Measurements from ENCODE around the gene HPD. TPM values are rescaled to one million over a fixed set of nuclear protein-coding genes. Genes with fewer than 3 reads are reported as not detected.
A peak's percentile ranks its signal among the peaks of the same experiment; 100 is the strongest.

The HPD gene
- total RNA-seq, 1 experiment from 2014 or later = not detected

DNA sequence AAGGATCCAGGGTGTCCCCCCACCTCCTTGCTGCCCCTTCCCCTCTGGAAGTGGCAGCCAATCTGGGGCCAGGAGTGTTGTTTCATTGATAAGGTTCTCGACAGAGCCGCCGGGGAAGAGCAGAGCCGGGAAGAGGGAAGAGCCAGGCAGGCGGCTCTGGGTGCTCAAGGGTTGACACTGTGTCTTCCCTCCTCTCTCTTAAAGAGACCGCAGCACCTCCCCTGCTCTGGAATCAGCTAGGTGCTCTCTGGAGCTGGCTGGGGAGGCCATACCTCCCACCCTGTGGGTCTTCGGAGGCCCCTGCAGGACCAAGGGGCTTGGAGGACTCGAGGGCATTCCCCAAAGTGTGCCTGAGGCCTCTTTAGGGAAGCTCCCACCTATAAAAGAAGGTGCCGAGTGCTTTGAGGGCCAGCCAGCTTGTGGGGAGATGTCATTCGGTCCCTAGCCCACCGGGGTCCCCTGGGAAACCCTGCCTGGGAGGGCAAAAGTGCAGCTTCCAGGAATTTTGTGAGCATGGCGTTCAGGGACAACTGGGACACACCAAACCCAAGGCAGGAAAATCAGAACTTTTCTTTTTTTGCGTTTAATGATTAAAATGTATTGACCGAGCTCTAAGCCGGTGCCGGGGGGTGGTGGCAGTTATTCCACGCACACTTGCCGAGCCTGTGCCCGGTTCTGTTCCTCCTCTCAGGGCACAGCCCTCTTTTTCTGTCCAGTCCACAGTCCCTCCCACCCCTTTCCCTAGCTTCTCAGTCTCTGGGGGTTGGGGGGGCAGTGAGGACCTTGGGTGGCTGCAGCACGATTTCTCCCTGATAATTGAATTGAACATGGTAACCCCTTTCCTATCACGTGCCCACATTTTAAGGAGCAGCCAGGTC is 51.9 kb downstream of the HPD start:
- Histone ChIP-seq H3K36me3 (ENCODE audit: insufficient read depth, low read length, poor library complexity, severe bottlenecking) (peaks cover 25% of the 10 kb centered on the region), H3K4me1 (ENCODE audit: insufficient read depth, low read length, poor library complexity, severe bottlenecking) (peaks cover 23% of the 10 kb centered on the region), H3K9me3 (ENCODE audit: low read depth, low read length, poor library complexity, severe bottlenecking) (no peaks in the 10 kb centered on the region), H3K27ac (ENCODE audit: low read depth, low read length, poor library complexity, severe bottlenecking) (peak overlapping the region; percentile 14), H3K27me3 (replicated peaks; ENCODE audit: insufficient read depth, low read depth, low read length, poor library complexity) (no peaks in the 10 kb centered on the region), H3K4me3 (ENCODE audit: low read depth, low read length, poor library complexity, severe bottlenecking) (peak overlapping the region; percentile 81)
- DNase-seq (ENCODE audit: low spot score) = no peak
- ChIA-PET CTCF (interaction anchor here (3.6 kb wide), 1 partner anchor 12 kb away, joined by 30 read pairs; the partner anchor contains the start of gene RHOF), POLR2A (ENCODE audit: low non-redundant PET) (interaction anchor here (0.5 to 1.2 kb wide), 2 partner anchors 10 to 189 kb away, joined by 3 read pairs; no protein-coding TSS in a partner anchor)
- no TSS peak for BruUV-seq (replicated peaks)
- intact Hi-C loops (cut with micrococcal nuclease; ENCODE audit: unreplicated experiment) = no loop called here
- no peak for TF ChIP-seq EZH2 (IDR thresholded peaks at IDR 0.05; ENCODE audit: borderline replicate concordance, low read depth, low read length, poor library complexity, severe bottlenecking)
- TF ChIP-seq, protein P1, sequence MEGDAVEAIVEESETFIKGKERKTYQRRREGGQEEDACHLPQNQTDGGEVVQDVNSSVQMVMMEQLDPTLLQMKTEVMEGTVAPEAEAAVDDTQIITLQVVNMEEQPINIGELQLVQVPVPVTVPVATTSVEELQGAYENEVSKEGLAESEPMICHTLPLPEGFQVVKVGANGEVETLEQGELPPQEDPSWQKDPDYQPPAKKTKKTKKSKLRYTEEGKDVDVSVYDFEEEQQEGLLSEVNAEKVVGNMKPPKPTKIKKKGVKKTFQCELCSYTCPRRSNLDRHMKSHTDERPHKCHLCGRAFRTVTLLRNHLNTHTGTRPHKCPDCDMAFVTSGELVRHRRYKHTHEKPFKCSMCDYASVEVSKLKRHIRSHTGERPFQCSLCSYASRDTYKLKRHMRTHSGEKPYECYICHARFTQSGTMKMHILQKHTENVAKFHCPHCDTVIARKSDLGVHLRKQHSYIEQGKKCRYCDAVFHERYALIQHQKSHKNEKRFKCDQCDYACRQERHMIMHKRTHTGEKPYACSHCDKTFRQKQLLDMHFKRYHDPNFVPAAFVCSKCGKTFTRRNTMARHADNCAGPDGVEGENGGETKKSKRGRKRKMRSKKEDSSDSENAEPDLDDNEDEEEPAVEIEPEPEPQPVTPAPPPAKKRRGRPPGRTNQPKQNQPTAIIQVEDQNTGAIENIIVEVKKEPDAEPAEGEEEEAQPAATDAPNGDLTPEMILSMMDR (conservative IDR thresholded peaks at IDR 0.05; ENCODE audit: low read depth, low read length) = no peak

DNA sequence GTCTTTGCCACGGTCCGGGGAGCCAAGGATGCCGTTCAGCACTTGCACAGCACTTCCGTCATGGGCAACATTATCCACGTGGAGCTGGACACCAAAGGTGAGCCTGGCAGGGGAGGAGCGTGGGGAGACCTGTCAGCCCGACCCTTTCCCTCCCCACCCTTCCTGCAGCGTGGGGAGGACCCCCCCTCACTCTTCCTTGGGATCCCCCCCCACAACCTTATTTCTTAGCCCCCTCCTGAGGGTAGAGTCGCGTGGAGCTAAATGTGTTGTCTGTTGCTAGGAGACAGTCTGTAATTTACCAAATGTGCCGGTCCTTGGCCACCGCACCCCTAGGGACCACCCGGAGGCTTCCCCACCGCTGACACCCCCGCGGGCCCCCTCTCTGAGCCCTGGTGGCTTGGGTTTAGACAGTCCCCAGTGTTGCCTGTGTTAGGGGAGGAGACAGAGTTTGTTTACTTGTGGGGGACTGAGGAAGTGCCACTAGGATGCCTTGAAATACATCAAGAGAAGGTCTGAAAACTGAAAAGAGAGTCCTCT is 52.6 kb downstream of the HPD start:
- peaks cover 16% of the 10 kb centered on the region for H3K4me1 ChIP-seq (ENCODE audit: insufficient read depth, low read length, poor library complexity, severe bottlenecking)
- no TSS peak for BruUV-seq (replicated peaks)
- H3K27me3 ChIP-seq (replicated peaks; ENCODE audit: insufficient read depth, low read depth, low read length, poor library complexity) = no peaks in the 10 kb centered on the region
- intact Hi-C loops (cut with micrococcal nuclease; ENCODE audit: unreplicated experiment) = no loop called here
- peaks cover 25% of the 10 kb centered on the region for H3K36me3 ChIP-seq (ENCODE audit: insufficient read depth, low read length, poor library complexity, severe bottlenecking)
- ChIA-PET POLR2A (ENCODE audit: low non-redundant PET) (interaction anchor here (0.5 to 1.2 kb wide), 2 partner anchors 9 to 189 kb away, joined by 3 read pairs; no protein-coding TSS in a partner anchor), CTCF (interaction anchor here (3.6 kb wide), 1 partner anchor 11 kb away, joined by 30 read pairs; the partner anchor contains the start of gene RHOF)
- H3K4me3 ChIP-seq (ENCODE audit: low read depth, low read length, poor library complexity, severe bottlenecking) = peak overlapping the region; percentile 81
- no peaks in the 10 kb centered on the region for H3K9me3 ChIP-seq (ENCODE audit: low read depth, low read length, poor library complexity, severe bottlenecking)
- no peak overlapping the region for H3K27ac ChIP-seq (ENCODE audit: low read depth, low read length, poor library complexity, severe bottlenecking)
- TF ChIP-seq EZH2 (IDR thresholded peaks at IDR 0.05; ENCODE audit: borderline replicate concordance, low read depth, low read length, poor library complexity, severe bottlenecking) = no peak
- TF ChIP-seq, protein P1 (conservative IDR thresholded peaks at IDR 0.05; ENCODE audit: low read depth, low read length) = no peak
- DNase-seq (ENCODE audit: low spot score) = no peak

DNA sequence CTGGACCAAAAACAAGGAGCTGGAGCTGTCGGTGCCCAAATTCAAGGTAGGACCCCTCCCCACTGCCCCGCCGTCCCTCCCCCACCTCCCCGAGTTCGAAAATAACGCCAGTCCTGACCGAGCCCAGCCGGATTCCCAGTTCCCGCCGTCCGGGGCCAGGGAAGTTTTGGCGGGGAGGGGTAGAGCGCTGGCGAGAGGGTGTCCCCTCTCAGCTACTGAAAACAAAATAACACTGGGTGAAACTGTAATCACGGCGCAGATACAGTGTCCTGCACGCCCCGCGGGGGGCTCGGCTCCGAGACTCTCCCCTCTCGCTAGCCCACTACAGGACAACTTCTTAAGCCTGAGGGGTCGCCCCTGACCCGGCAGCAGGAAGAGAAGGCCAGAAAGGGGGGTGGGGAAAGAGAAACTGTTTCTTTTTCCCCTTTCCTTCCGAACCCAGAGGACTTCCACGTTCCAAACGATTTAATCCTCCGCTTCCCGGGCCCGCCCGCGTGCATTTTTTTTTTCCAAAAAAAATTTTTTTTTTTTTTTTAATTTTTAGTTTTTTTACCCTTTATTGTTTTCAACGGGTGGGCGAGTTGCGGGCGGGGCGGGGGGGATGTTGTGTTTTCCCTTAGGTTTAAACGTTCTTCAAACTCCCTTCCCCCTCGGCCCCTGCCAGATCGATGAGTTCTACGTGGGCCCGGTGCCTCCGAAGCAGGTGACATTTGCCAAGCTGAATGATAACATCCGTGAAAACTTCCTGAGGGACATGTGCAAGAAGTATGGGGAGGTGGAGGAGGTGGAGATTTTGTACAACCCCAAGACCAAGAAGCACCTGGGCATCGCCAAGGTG is 53.3 kb downstream of the HPD start:
- no peaks in the 10 kb centered on the region for H3K27me3 ChIP-seq (replicated peaks; ENCODE audit: insufficient read depth, low read depth, low read length, poor library complexity)
- intact Hi-C loops (cut with micrococcal nuclease; ENCODE audit: unreplicated experiment) = no loop called here
- peaks cover 19% of the 10 kb centered on the region for H3K36me3 ChIP-seq (ENCODE audit: insufficient read depth, low read length, poor library complexity, severe bottlenecking)
- ChIA-PET POLR2A (ENCODE audit: low non-redundant PET) (interaction anchor here (0.6 kb wide), 1 partner anchor 38 kb away, joined by 3 read pairs; no protein-coding TSS in a partner anchor), CTCF (interaction anchor here (3.6 kb wide), 1 partner anchor 11 kb away, joined by 30 read pairs; the partner anchor contains the start of gene RHOF)
- TF ChIP-seq, protein P1 (conservative IDR thresholded peaks at IDR 0.05; ENCODE audit: low read depth, low read length) = no peak
- TF ChIP-seq EZH2 (IDR thresholded peaks at IDR 0.05; ENCODE audit: borderline replicate concordance, low read depth, low read length, poor library complexity, severe bottlenecking) = no peak
- peaks cover 16% of the 10 kb centered on the region for H3K4me1 ChIP-seq (ENCODE audit: insufficient read depth, low read length, poor library complexity, severe bottlenecking)
- peak overlapping the region; percentile 81 for H3K4me3 ChIP-seq (ENCODE audit: low read depth, low read length, poor library complexity, severe bottlenecking)
- DNase-seq (ENCODE audit: low spot score) = peak; percentile 49
- BruUV-seq (replicated peaks) = no TSS peak
- no peaks in the 10 kb centered on the region for H3K9me3 ChIP-seq (ENCODE audit: low read depth, low read length, poor library complexity, severe bottlenecking)
- peak overlapping the region; percentile 100 for H3K27ac ChIP-seq (ENCODE audit: low read depth, low read length, poor library complexity, severe bottlenecking)
